ENCODE data around the gene FADS1.

GRCh38 chr11:61775106-61775505, 41.7 kb downstream of the FADS1 start:
- TF ChIP-seq CTCF (IDR thresholded peaks at IDR 0.05; ENCODE audit: low read length) (no peak), EZH2 (IDR thresholded peaks at IDR 0.05; ENCODE audit: borderline replicate concordance, low read length) (no peak)
